ENCODE measurements around the gene RGS7.

DNA sequence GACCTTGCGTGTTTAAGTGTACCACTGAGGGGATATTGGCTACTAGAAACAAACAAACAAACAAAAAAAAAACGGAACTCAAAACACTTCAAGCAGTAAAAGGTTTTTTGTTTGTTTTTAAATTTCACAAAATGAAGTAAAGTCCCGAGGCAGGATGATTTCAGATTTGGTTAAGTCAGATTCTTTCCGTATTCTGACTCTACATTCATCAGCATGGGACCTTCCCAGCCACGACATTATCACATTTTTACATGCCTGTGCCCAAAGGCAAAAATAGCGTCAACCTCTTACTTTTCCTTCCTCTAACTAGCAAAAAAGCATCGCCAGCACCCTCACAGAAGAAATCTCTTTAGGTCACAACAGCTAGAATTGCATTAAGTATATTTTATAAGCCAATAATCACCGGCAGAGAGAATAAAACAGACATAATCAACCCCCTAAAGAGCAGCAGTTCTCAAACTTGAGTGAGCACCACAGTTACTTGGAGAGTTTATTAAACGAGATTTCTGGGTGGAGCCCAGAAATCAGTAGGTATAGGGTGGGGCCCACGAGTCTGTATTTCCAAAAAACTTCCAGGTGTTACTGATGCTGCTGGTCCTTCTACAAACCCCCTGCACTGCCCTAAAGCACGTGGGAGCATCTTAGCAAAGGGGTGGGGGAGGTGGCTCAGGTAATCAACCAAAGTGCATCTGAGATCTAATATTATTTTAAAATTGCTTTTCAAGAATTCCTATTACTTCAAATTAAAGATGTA is 227.6 kb downstream of the RGS7 start:
- TF ChIP-seq MXI1 (IDR thresholded peaks at IDR 0.05; ENCODE audit: borderline replicate concordance, low read depth, low read length) (no peak), CHD1 (IDR thresholded peaks at IDR 0.05; ENCODE audit: low read depth, low read length) (no peak)

All from IMR-90 (cell line).